ENCODE measurements around the gene ZNF410. TPM values are rescaled to one million over a fixed set of nuclear protein-coding genes. Genes with fewer than 3 reads are reported as not detected.

Gene ZNF410
- total RNA-seq, 1 experiment from 2014 or later, result 37.6 TPM

GRCh38 chr14:73935666-73936065, 49.0 kb downstream of the ZNF410 start:
- no peak for DNase-seq (ENCODE audit: low read depth, low spot score)
- POLR2A ChIA-PET, result interaction anchor here (0.8 kb wide), 1 partner anchor 14 kb away, joined by 3 read pairs; the partner anchor contains the start of genes COQ6 and FAM161B
- Histone ChIP-seq H2AFZ (ENCODE audit: low read depth, low read length, poor library complexity, severe bottlenecking) (no peak overlapping the region), H3K79me2 (ENCODE audit: insufficient read depth, low read length) (no peaks in the 10 kb centered on the region), H3K36me3 (ENCODE audit: control insufficient read depth in 1 of 2, insufficient read depth in 2 of 2, low read length in 2 of 2) (peaks cover 19 to 24% of the 10 kb centered on the region in 2 experiments; a peak in 3 of 4 replicates), H3K4me2 (ENCODE audit: low read length) (no peak overlapping the region), H3K9me3 (ENCODE audit: control insufficient read depth in 1 of 2, insufficient read depth in 1 of 2, low read depth in 1 of 2, low read length in 2 of 2) (no peaks in the 10 kb centered on the region), H3K9me2 (ENCODE audit: insufficient read depth) (no peaks in the 10 kb centered on the region), H3K27me3 (ENCODE audit: insufficient read depth, low read length) (no peaks in the 10 kb centered on the region), H3K9ac (ENCODE audit: low read length) (no peak overlapping the region), H4K20me1 (ENCODE audit: insufficient read depth) (no peaks in the 10 kb centered on the region), H3K27ac (ENCODE audit: low read depth, low read length) (no peak overlapping the region), H3K4me1 (ENCODE audit: control insufficient read depth in 1 of 2, insufficient read depth in 2 of 2, low read length in 2 of 2) (no peaks in the 10 kb centered on the region), H3K4me3 (replicated peaks in 1 of 2; ENCODE audit: low read depth in 1 of 2, low read length in 2 of 2) (no peak overlapping the region)
- intact Hi-C loops (cut with micrococcal nuclease), result loop anchor here (5.0 kb wide), 1 partner anchor 208 kb away; no protein-coding TSS in a partner anchor
- TF ChIP-seq RAD21 (IDR thresholded peaks at IDR 0.05; ENCODE audit: low read depth), result peak; percentile 25; the same call in 1 of the 2 replicates
- TF ChIP-seq POLR2AphosphoS5 (IDR thresholded peaks at IDR 0.05; ENCODE audit: low read depth, low read length), result no peak
- TF ChIP-seq CTCF (IDR thresholded peaks at IDR 0.05 in 2 of 3, conservative IDR thresholded peaks at IDR 0.05 in 1 of 3; ENCODE audit: borderline replicate concordance in 1 of 3, insufficient read depth in 1 of 3, low read depth in 2 of 3, low read length in 2 of 3), result peak in 2 of 3 experiments; percentile 26 to 50; a peak in 3 of 6 replicates
- CTCF ChIA-PET, result interaction anchor here (0.8 to 1.9 kb wide), 2 partner anchors 14 to 207 kb away, joined by 3 to 6 read pairs; partner anchors contain the start of genes COQ6 and FAM161B
- RAD21 ChIA-PET (ENCODE audit: low non-redundant PET in 1 of 2, low total read pairs in 2 of 2, uncharacterized antibody in 2 of 2, unreplicated experiment in 2 of 2), result no interaction called here
- ATAC-seq, result peak; percentile 67
- BruUV-seq (replicated peaks), result no TSS peak

GRCh38 chr14:73936548-73936947, 49.9 kb downstream of the ZNF410 start:
- DNase-seq (ENCODE audit: low read depth, low spot score), result no peak
- ATAC-seq, result no peak
- intact Hi-C loops (cut with micrococcal nuclease), result loop anchor here (5.0 kb wide), 1 partner anchor 209 kb away; no protein-coding TSS in a partner anchor
- Histone ChIP-seq H3K4me3 (replicated peaks in 1 of 2; ENCODE audit: low read depth in 1 of 2, low read length in 2 of 2) (no peak overlapping the region), H2AFZ (ENCODE audit: low read depth, low read length, poor library complexity, severe bottlenecking) (no peak overlapping the region), H3K9me2 (ENCODE audit: insufficient read depth) (no peaks in the 10 kb centered on the region), H3K4me1 (ENCODE audit: control insufficient read depth in 1 of 2, insufficient read depth in 2 of 2, low read length in 2 of 2) (no peaks in the 10 kb centered on the region), H3K36me3 (ENCODE audit: control insufficient read depth in 1 of 2, insufficient read depth in 2 of 2, low read length in 2 of 2) (peaks cover 17% of the 10 kb centered on the region in 2 experiments; a peak in 3 of 4 replicates), H3K9ac (ENCODE audit: low read length) (no peak overlapping the region), H3K4me2 (ENCODE audit: low read length) (no peak overlapping the region), H3K9me3 (ENCODE audit: control insufficient read depth in 1 of 2, insufficient read depth in 1 of 2, low read depth in 1 of 2, low read length in 2 of 2) (no peaks in the 10 kb centered on the region), H3K27me3 (ENCODE audit: insufficient read depth, low read length) (no peaks in the 10 kb centered on the region), H4K20me1 (ENCODE audit: insufficient read depth) (no peaks in the 10 kb centered on the region), H3K27ac (ENCODE audit: low read depth, low read length) (no peak overlapping the region), H3K79me2 (ENCODE audit: insufficient read depth, low read length) (no peaks in the 10 kb centered on the region)
- TF ChIP-seq, protein P1, sequence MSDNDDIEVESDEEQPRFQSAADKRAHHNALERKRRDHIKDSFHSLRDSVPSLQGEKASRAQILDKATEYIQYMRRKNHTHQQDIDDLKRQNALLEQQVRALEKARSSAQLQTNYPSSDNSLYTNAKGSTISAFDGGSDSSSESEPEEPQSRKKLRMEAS (IDR thresholded peaks at IDR 0.05), result no peak
- no peak for TF ChIP-seq EZH2phosphoT487 (IDR thresholded peaks at IDR 0.05; ENCODE audit: borderline replicate concordance)
- no peak for TF ChIP-seq CBX3 (IDR thresholded peaks at IDR 0.05; ENCODE audit: low read depth)
- no peak for TF ChIP-seq CTCF (IDR thresholded peaks at IDR 0.05 in 2 of 3, conservative IDR thresholded peaks at IDR 0.05 in 1 of 3; ENCODE audit: borderline replicate concordance in 1 of 3, insufficient read depth in 1 of 3, low read depth in 2 of 3, low read length in 2 of 3)
- no peak for TF ChIP-seq POLR2A (IDR thresholded peaks at IDR 0.05; ENCODE audit: borderline replicate concordance, extremely low read depth, insufficient read depth, insufficient read length)
- TF ChIP-seq FOSL1 (IDR thresholded peaks at IDR 0.05; ENCODE audit: low read depth), result no peak
- no peak for TF ChIP-seq RAD21 (IDR thresholded peaks at IDR 0.05; ENCODE audit: low read depth)
- no peak for TF ChIP-seq ELF1 (IDR thresholded peaks at IDR 0.05; ENCODE audit: borderline replicate concordance, low read depth)
- TF ChIP-seq ZFX (IDR thresholded peaks at IDR 0.05), result no peak
- no peak for TF ChIP-seq TCF7L2 (IDR thresholded peaks at IDR 0.05; ENCODE audit: borderline replicate concordance, extremely low read depth, insufficient read depth, insufficient read length)
- no peak for TF ChIP-seq SP1 (IDR thresholded peaks at IDR 0.05; ENCODE audit: low read depth)
- TF ChIP-seq SIN3A (IDR thresholded peaks at IDR 0.05; ENCODE audit: low read depth), result no peak
- no peak for TF ChIP-seq YY1 (IDR thresholded peaks at IDR 0.05; ENCODE audit: extremely low read depth, insufficient replicate concordance, low read depth, low read length)
- BruUV-seq (replicated peaks), result no TSS peak
- ChIA-PET POLR2A (interaction anchor here (0.8 kb wide), 1 partner anchor 13 kb away, joined by 3 read pairs; the partner anchor contains the start of genes COQ6 and FAM161B), RAD21 (ENCODE audit: low non-redundant PET in 1 of 2, low total read pairs in 2 of 2, uncharacterized antibody in 2 of 2, unreplicated experiment in 2 of 2) (no interaction called here), CTCF (interaction anchor here (0.8 to 1.9 kb wide), 3 partner anchors 13 to 208 kb away, joined by 3 to 6 read pairs (median 4); partner anchors contain the start of genes COQ6 and FAM161B)

Measured in HCT116 (cell line).